ENCODE results near the gene CANT1.

DNA sequence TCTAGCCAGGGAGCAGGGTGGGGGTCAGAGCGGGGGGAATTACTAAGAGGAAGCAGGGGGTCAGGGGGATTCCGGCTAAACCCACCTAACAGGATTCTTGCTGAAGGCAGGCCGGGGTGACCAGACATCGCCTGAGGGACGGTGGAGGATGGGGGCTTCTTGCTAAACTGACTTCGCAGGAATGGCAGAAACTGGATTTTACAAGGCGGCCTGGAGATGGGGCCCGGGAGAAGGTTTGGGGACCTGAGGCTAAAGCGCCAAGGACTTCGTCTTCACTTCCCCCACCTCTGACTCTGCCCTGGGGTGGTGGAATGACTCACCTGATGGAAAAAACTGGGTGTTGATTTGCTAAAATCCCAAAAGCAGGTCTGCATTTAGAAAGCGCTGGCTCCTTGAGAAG is 53.3 kb downstream of the CANT1 start:
- TF ChIP-seq, protein P1, sequence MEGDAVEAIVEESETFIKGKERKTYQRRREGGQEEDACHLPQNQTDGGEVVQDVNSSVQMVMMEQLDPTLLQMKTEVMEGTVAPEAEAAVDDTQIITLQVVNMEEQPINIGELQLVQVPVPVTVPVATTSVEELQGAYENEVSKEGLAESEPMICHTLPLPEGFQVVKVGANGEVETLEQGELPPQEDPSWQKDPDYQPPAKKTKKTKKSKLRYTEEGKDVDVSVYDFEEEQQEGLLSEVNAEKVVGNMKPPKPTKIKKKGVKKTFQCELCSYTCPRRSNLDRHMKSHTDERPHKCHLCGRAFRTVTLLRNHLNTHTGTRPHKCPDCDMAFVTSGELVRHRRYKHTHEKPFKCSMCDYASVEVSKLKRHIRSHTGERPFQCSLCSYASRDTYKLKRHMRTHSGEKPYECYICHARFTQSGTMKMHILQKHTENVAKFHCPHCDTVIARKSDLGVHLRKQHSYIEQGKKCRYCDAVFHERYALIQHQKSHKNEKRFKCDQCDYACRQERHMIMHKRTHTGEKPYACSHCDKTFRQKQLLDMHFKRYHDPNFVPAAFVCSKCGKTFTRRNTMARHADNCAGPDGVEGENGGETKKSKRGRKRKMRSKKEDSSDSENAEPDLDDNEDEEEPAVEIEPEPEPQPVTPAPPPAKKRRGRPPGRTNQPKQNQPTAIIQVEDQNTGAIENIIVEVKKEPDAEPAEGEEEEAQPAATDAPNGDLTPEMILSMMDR (IDR thresholded peaks at IDR 0.05), result no peak
- no peak for TF ChIP-seq POLR2A (IDR thresholded peaks at IDR 0.05)
